GM21423 (cell line): Measurements from ENCODE around the gene NCOA6.

Experiments
- ATAC-seq: cut with Tn5 transposase; IDR thresholded peaks from one replicate; pipeline ENCODE4 v1.9.1; 2021; ENCODE audit warnings: mild to moderate bottlenecking, moderate library complexity; ENCODE audit not compliant: unreplicated experiment

NCOA6 gene

DNA sequence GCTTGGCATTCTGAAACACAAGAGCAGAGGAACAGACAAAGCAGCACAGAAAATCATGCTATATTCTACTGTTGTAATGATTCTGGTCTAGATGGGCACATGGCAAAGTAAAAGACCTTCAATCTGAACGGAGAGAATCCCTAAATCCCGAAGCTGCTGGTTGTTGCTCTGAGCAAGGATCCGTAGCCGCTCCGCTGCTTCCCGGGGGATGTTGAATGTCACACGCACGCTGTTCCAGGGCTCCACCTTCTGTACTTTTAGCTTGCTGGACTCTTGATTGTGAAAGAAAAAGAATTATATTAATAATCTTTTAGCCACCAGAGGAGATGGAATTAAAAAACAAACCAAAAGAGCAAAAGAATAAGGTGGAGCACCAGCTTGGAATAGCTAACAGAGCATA lies 49.3 kb downstream of the NCOA6 start:
- ATAC-seq: no peak

DNA sequence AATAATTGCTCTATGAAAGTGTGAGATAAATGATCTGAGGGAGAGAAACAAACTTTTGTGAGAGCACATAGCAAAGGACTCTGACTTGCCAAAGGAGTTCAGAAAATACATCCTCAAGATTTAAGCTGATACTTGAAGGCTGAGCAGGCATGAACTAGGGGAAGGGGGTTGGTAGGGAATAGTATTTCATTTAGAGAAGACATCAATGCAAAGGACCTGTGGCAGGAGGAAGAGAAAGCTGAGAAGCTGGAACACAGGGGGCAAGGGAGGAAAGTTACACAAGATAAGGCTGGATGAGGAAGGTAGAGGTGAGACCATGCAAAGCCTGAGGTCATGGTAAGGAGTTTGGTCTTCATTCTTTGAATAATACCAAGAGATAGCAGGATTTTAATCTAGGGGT lies 50.6 kb downstream of the NCOA6 start:
- ATAC-seq: no peak

GRCh38 chr20:34774449-34774848 lies 51.0 kb downstream of the NCOA6 start:
- ATAC-seq: no peak

GRCh38 chr20:34773726-34774125 lies 51.7 kb downstream of the NCOA6 start:
- ATAC-seq: no peak

- ATAC-seq: no peak
These were observed 53.0 kb downstream of the NCOA6 start for GRCh38 chr20:34772437-34772836.

DNA sequence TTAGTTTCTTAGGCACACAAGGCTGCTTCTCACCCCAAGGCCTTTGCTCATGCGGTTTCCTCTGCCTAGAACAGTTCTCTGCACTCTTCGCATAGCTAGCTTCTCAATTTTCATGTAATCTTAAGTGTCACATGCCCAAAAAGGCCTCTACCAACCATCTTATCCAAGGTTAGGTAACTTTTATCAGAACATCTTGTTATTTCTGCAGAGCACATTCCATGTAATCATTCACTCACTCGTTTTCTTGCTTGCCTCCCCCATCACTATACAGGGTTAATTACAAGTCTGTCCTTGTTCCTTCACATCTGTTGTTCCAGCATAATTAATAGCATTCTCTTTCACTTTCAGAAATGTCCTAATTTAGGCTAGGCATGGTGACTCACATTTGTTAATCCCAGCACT lies 53.8 kb downstream of the NCOA6 start:
- no peak for ATAC-seq

DNA sequence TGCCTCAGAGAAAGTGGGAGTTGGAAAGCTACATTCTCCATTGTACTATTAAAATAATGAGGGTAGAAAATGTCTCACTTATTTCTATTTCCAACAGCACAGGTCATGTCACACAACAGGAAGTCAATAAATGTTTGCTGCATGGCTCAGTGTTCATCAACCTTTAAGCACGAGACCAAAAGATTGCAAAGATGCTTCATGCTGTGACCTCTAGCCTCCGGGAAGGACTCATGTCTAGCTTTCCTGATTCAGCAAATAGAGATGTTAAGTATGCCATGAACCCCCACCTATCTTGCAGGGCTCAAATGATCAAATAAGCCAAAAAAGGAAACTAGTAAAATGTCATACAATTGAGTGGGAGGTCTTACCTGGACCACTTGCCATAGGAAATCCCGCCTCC lies 57.4 kb downstream of the NCOA6 start:
- ATAC-seq: no peak

- no peak for ATAC-seq
These were observed 63.4 kb downstream of the NCOA6 start for GRCh38 chr20:34762031-34762555.

DNA sequence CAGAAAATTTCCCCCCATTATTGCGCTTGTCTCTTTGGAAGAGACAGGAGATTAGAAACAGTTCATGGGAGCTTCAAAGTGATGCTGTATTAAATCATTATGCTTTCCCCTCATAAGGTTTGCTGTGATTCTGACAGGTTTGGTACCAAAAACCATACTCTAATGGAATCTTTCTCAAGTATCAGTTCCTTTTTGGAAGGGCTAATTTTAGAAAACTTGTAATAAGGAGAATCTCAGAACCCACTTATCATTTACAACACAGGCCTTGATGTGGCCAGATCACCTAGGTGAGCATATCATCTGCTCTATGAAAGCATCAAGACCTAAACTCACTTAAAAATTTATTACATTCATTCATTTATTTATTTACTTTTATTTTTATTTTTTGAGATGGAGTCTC lies 70.1 kb downstream of the NCOA6 start:
- no peak for ATAC-seq

DNA sequence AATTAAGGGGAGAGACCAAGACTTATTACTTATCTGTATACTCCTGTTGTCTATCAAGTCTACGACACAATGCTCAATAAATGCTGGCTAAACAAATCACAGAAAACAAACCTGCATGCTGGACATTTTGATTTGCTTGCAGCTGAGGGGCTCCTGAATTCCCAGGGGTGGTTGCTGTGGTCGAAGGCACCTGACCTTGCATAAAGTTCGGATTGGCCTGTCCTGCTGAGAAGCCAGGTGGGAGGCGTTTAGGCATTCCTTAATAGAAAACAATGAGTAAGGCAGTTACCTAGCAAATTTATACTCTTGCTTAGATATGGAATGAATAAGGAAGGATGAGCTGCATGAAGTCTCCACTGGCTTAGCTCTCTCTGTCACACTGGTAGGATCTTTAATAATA lies 70.8 kb downstream of the NCOA6 start:
- ATAC-seq: no peak

DNA sequence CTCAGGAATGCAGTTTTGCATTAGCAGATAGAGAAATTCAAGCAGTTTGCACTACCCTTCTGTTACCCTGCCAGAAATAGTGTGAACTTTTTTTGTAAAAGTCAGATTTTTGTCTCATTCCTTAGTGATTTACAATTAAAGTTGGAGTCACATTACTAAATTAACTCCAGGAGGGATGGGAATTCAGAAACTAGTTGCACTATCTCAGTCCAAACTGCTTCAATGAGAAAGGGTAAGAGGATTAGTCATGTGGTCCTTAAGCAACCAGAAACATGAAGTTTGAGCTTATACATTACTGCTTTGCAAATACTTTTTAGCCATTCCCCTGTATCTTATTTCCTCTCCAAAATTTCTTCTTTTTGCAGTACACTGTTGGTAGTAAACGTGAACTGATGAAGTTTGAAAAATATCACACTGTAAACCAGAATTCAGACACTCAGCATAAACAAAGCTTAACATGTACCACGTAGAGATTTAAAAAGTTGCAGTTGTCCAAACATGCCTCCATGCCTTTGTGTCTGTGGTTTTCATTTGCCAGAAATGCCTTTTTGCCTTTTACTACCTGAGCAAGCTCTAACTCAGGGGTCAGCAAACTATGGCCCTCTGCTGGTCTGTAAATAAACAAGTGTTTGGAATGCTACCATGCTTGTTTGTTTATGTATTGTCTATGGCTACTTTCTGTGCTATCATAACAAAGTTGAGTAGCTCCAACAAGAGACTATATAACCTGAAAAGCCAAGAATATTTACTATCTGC lies 71.6 kb downstream of the NCOA6 start:
- ATAC-seq: no peak

GRCh38 chr20:34751453-34751852 lies 74.0 kb downstream of the NCOA6 start:
- no peak for ATAC-seq

DNA sequence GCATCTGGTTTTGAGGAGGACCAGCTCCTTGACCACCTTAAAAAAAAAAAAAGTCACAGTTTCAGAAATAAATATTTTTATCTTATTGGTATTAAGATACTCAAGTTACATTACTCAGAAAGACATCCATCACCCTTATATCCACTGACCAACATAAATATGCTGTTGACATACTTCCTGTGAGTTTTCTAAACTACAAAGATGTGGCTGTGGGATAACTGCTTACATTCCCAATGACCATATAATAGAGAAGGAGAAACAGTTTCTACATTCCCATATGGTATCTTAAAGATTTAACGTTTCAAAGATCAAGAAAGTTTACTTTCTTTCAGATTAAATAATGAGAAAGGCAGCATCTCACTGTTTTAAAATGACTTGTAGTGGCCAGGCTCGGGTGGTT lies 75.0 kb downstream of the NCOA6 start:
- ATAC-seq: no peak

DNA sequence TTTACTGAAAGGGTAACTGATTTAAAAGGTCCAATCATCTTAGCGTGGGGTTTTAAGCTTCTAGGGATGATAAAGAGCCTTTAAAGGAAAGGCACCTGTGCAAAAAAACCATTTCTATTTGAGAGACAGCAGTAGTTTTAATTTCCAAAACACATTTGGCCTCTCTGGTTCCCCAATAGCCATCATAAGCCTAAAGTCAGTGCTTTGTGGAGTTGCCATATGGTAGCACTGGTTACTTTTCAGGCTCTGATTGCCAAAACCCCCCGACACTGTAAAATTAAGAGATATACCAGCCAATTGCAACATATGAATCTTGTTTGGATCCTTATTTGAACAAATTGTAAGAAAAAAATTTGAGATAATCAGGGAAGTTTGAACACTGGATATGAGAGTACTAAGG lies 76.7 kb downstream of the NCOA6 start:
- no peak for ATAC-seq

DNA sequence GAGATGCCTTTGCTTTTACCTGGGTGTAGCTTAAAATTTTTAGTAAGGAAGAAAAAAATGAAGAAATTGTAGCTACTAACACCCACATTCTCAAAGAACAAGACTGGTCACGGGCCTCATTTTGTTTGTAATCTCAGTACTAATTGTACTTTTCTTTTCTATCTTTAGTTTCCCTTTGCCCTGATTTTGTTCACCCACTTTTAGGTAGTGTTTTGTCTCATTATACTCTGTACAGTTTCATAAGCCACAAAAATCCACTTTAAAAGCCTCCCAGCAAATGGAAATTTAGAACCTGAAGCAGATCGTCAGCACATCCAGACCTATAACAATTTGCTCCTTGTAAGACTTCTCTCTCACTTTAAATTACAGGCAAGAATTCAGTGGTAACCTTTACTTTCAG lies 78.0 kb downstream of the NCOA6 start:
- ATAC-seq: no peak

DNA sequence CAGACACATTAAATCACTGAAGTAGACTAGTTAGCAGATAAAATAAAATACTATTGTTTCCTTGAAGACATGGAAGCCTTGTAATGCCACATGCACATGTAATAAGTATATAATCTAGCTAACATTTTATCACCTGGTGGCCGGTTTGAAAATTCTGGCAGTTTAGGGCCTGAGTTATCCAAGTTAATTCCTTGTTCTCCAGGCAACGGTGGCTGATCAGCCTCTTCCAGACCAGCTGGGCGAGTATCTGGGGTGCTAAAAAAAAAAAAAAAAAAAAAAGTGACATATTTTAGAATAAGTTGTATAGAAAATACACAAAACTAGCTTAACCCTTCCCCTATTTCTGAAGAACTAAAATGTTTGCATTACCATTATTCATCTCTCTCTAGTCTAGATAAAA lies 78.8 kb downstream of the NCOA6 start:
- ATAC-seq: no peak

- no peak for ATAC-seq
These were observed 80.6 kb downstream of the NCOA6 start for GRCh38 chr20:34744847-34745246.

GRCh38 chr20:34744340-34744739 lies 81.1 kb downstream of the NCOA6 start:
- no peak for ATAC-seq

DNA sequence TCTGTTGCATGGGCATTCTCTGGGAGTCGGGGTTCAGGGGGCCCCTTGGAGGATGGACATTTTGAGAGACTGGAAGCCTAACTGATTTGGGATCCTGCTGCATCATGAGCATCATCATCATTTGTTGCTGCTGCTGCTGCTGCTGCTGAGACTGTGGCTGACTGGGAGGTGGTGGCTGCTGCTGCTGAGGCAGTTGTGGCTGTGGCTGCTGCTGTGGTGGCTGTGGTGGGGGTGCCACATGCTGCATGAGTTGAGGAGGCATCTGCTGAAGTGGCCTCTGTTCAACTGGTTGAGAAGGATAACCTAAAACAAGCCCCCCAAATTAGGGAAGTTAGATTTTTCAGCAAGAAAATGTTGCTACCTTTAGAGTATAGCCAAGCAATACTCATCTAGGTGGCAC lies 82.4 kb downstream of the NCOA6 start:
- no peak for ATAC-seq

DNA sequence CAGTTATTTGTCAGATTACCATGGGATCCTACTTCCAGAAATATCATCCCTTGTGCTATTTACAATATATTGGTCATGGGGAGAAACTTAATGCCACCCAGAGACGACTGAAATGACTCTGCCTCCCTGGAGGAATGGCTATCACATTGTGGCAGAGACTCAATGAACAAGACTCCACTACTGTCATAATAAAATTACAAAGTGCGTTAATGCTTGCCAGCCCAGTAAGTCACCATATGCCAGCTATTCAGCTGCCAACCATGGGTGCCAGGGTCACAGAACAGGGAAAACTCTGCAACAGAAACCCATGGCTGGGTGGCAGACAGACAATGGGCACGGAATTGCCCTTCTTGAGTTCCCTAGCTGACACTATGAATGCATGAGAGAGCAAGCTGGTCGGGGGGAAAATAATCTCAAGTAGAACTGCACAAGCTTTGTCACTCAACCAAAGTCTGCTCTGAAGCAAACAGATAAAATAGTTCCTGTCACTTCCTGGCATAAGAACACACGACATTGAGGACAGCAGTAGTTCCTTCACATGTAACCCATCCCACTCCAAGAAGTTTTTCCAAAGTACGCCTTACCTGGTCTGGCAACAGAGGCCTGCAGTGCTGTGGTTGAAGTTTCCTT lies 89.2 kb downstream of the NCOA6 start:
- ATAC-seq: no peak

GRCh38 chr20:34732523-34732922 lies 92.9 kb downstream of the NCOA6 start:
- ATAC-seq: no peak

DNA sequence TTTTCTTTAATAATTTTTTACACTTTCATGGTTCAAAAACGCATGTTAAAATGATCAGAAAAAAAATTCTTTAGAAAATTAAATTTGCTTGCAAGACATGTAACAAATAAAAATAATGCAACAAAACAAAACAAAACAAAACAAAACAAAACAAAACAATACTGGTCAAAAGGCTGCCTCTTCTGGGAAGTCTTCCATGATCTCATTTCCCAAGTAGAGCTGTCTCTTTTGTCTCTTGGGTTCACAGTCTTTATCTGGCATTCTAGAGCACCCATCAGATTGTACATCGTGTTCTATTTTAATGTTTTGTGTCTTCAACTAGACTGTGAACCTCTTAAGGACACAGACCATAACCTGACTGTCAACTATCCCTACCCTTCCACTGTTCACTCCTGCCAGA lies 96.0 kb downstream of the NCOA6 start:
- ATAC-seq: no peak

GRCh38 chr20:34724172-34724571 lies 101.3 kb downstream of the NCOA6 start:
- ATAC-seq: no peak
